Sigmoid colon (tissue), 7 donors: ENCODE results near the gene TENM4. TPM values are rescaled to one million over a fixed set of nuclear protein-coding genes. Genes with fewer than 3 reads are reported as not detected.

Experiments
- DNase-seq: peaks from one replicate; pipeline ENCODE4 v3.0.0-alpha.2; 2019
- H3K27ac ChIP-seq, 4 donors: fragments of 200-600 bp; sonication (generic); one replicate each; pipeline ENCODE4 v1.5.1; 2016 to 2019; ENCODE audit warnings: mild to moderate bottlenecking in 1 of 4
- H3K27me3 ChIP-seq, 3 donors: fragments of 200-600 bp; sonication (generic); one replicate each; pipeline ENCODE4 v1.5.1; 2019; ENCODE audit warnings: mild to moderate bottlenecking in 1 of 3
- H3K36me3 ChIP-seq, 4 donors: fragments of 200-600 bp; sonication (generic); one replicate each; pipeline ENCODE4 v1.5.1; 2016 to 2019
- H3K4me1 ChIP-seq, 4 donors: fragments of 200-600 bp; sonication (generic); one replicate each; pipeline ENCODE4 v1.5.1; 2017 to 2019
- H3K4me3 ChIP-seq, 4 donors: fragments of 200-600 bp; sonication (generic); one replicate each; pipeline ENCODE4 v1.5.1; 2017 to 2019; ENCODE audit warnings: mild to moderate bottlenecking in 2 of 4, moderate library complexity in 1 of 4
- H3K9me3 ChIP-seq, 4 donors: fragments of 200-600 bp in 3 of 4; sonication (generic) in 3 of 4; one replicate each; pipeline versions ENCODE4 v1.5.1 to v1.6.1; 2013 to 2019
- CTCF ChIP-seq, 4 experiments: fragments of 450-650 bp in 3 of 4; fragments of 200-600 bp in 1 of 4; IDR thresholded peaks; one replicate each; pipeline ENCODE4 v1.5.1; 2016 to 2019; ENCODE audit warnings: antibody characterized with exemption in 4 of 4, mild to moderate bottlenecking in 3 of 4, moderate library complexity in 2 of 4
- EP300 ChIP-seq, 4 donors: sonication (generic); formaldehyde crosslinking; IDR thresholded peaks; one replicate each; pipeline ENCODE4 v1.6.1; 2017; ENCODE audit warnings: antibody characterized with exemption in 4 of 4
- POLR2A ChIP-seq, 2 donors: fragments of 450-650 bp; IDR thresholded peaks; one replicate each; pipeline ENCODE4 v1.6.1; 2016; ENCODE audit warnings: antibody characterized with exemption in 2 of 2, mild to moderate bottlenecking in 2 of 2, moderate library complexity in 2 of 2
- POLR2AphosphoS5 ChIP-seq, 4 donors: sonication (generic); formaldehyde crosslinking; IDR thresholded peaks; one replicate each; pipeline ENCODE4 v1.6.1; 2017; ENCODE audit warnings: antibody characterized with exemption in 4 of 4
- WGBS, 2 donors: extraction: QIAGEN DNeasy Blood & Tissue Kit; methylation state at CpG; one replicate each; pipeline ENCODE4 v1.1.7; 2013; 5-methylcytosine and 5-hydroxymethylcytosine counted together
- intact Hi-C: fragments of 100-400 bp; cut with DNase I; formaldehyde crosslinking; loops from one replicate; pipeline ENCODE4 v1.15.1; 2023
- polyA plus RNA-seq, 3 donors: library from polyadenylated mRNA; stranded (reverse); fragments of 200-250 nt; gene quantifications; one replicate each; pipeline ENCODE4 v1.2.3, GENCODE V29; 2013
- total RNA-seq, 4 donors: library from RNA; depleted of rRNA; stranded (reverse); fragments of >200 nt; gene quantifications; one replicate each; pipeline ENCODE4 v1.1.0, GENCODE V29; 2016
- donor health status: healthy with polysubstance abuse.
- donor health status: Bipolar disorder and iron deficiency.
- donor health status: healthy.

Gene TENM4
- total and polyA plus RNA-seq, 7 donors = 0.23 to 14.6 (median 1.9) TPM; not detected in 1

- Histone ChIP-seq H3K9me3 (no peaks in the 10 kb centered on the region), H3K27me3 (no peaks in the 10 kb centered on the region), H3K4me1 (no peaks in the 10 kb centered on the region), H3K36me3 (no peaks in the 10 kb centered on the region), H3K27ac (no peak overlapping the region), H3K4me3 (no peak overlapping the region)
- TF ChIP-seq POLR2AphosphoS5 (IDR thresholded peaks at IDR 0.05) (no peak), POLR2A (IDR thresholded peaks at IDR 0.05) (no peak), EP300 (IDR thresholded peaks at IDR 0.05) (no peak), CTCF (IDR thresholded peaks at IDR 0.05) (no peak)
- DNase-seq = no peak
- intact Hi-C loops = no loop called here
- WGBS, 2 donors = 65 to 73% methylated on average over 8 of the region's 8 CpGs
Observed at GRCh38 chr11:78730267-78730824, 710.5 kb downstream of the TENM4 start.

GRCh38 chr11:78727816-78728215 lies 713.0 kb downstream of the TENM4 start:
- DNase-seq = no peak
- Histone ChIP-seq H3K9me3 (no peaks in the 10 kb centered on the region), H3K27me3 (no peaks in the 10 kb centered on the region), H3K36me3 (no peaks in the 10 kb centered on the region), H3K4me3 (no peak overlapping the region), H3K4me1 (no peaks in the 10 kb centered on the region), H3K27ac (no peak overlapping the region)
- WGBS, 2 donors = 40 to 70% methylated on average over 5 of the region's 5 CpGs
- TF ChIP-seq CTCF (IDR thresholded peaks at IDR 0.05) (no peak), POLR2A (IDR thresholded peaks at IDR 0.05) (no peak), POLR2AphosphoS5 (IDR thresholded peaks at IDR 0.05) (no peak), EP300 (IDR thresholded peaks at IDR 0.05) (no peak)
- intact Hi-C loops = no loop called here

- no peak for TF ChIP-seq POLR2AphosphoS5 (IDR thresholded peaks at IDR 0.05)
- TF ChIP-seq CTCF (IDR thresholded peaks at IDR 0.05) = no peak
- no peak for TF ChIP-seq EP300 (IDR thresholded peaks at IDR 0.05)
- TF ChIP-seq POLR2A (IDR thresholded peaks at IDR 0.05) = no peak
Observed at GRCh38 chr11:78725200-78725599, 715.6 kb downstream of the TENM4 start.

GRCh38 chr11:78722786-78723185 lies 718.0 kb downstream of the TENM4 start:
- Histone ChIP-seq H3K4me1 (no peaks in the 10 kb centered on the region), H3K4me3 (no peak overlapping the region), H3K27ac (no peak overlapping the region), H3K27me3 (no peaks in the 10 kb centered on the region), H3K9me3 (no peaks in the 10 kb centered on the region), H3K36me3 (no peaks in the 10 kb centered on the region)
- intact Hi-C loops = no loop called here
- TF ChIP-seq POLR2A (IDR thresholded peaks at IDR 0.05) (no peak), CTCF (IDR thresholded peaks at IDR 0.05) (no peak), EP300 (IDR thresholded peaks at IDR 0.05) (no peak), POLR2AphosphoS5 (IDR thresholded peaks at IDR 0.05) (no peak)
- no peak for DNase-seq
- WGBS, 2 donors = 96 to 98% methylated on average over 5 of the region's 5 CpGs

More at GRCh38 chr11:78725200-78725599, 715.6 kb downstream of the TENM4 start:
- Histone ChIP-seq H3K27me3 (no peaks in the 10 kb centered on the region), H3K4me3 (no peak overlapping the region), H3K36me3 (no peaks in the 10 kb centered on the region), H3K9me3 (no peaks in the 10 kb centered on the region), H3K4me1 (no peaks in the 10 kb centered on the region), H3K27ac (no peak overlapping the region)
- intact Hi-C loops = no loop called here
- WGBS, 2 donors = 90 to 93% methylated on average over 5 of the region's 5 CpGs
- DNase-seq = no peak
